HepG2 (cell line): ENCODE data around the gene NAT9. TPM values are rescaled to one million over a fixed set of nuclear protein-coding genes. Genes with fewer than 3 reads are reported as not detected.

Experiments used
- ATAC-seq: fragments of 200-7000 bp; cut with Tn5 transposase; 3 replicates; pipeline ENCODE4 v1.9.1; 2020; ENCODE audit warnings: mild to moderate bottlenecking, moderate library complexity
- BruUV-seq: library from RNA; stranded (reverse); fragments of 400-500 nt; replicated peaks from 2 replicates; lab custom pipeline; 2021; lab: Mats Ljungman, UMichigan
- CTCF ChIA-PET: fragments of 300-600 bp; formaldehyde crosslinking; extraction: SDS; loops from one replicate; lab custom pipeline; 2021; ENCODE audit warnings: low total read pairs, inconsistent platforms, low intra/inter-chr PET ratio; lab: Yijun Ruan, JAX
- POLR2A ChIA-PET: fragments of 350-600 bp; sonication (Branson Sonifier 250); formaldehyde crosslinking; loops from one replicate; lab custom pipeline; 2020; ENCODE audit warnings: antibody characterized with exemption, inconsistent platforms; lab: Yijun Ruan, JAX
- DNase-seq: peaks from one replicate; pipeline ENCODE4 v3.0.0-alpha.2; 2015; ENCODE audit warnings: low spot score
- FAIRE-seq: peaks from 3 replicates; lab custom pipeline; 2011; peaks lifted over from hg19 to GRCh38; lab: Jason Lieb, UNC
- H2AFZ ChIP-seq: one replicate; pipeline ENCODE4 v1.6.1; 2011; ENCODE audit warnings: low read length, inconsistent platforms
- H3K27ac ChIP-seq: fragments of 300-600 bp; 3 replicates; pipeline ENCODE4 v1.8.0; 2011; ENCODE audit warnings: mixed run types, mild to moderate bottlenecking, mixed read lengths, low read length, inconsistent platforms; ENCODE audit not compliant: insufficient read depth; ENCODE audit errors: extremely low read length
- H3K27me3 ChIP-seq, 2 experiments: fragments of 200-600 bp in 1 of 2; 2 replicates in 1 of 2; 3 replicates in 1 of 2; pipeline versions ENCODE4 v1.6.0 to v1.8.0; 2011; ENCODE audit warnings: low read length in 2 of 2, mild to moderate bottlenecking in 2 of 2, moderate library complexity in 2 of 2, inconsistent platforms in 1 of 2; ENCODE audit not compliant: insufficient read depth in 2 of 2, control insufficient read depth in 1 of 2
- H3K36me3 ChIP-seq, 2 experiments: fragments of 200-600 bp in 1 of 2; replicated peaks in 1 of 2; 2 replicates in 1 of 2; 3 replicates in 1 of 2; pipeline versions ENCODE4 v1.5.1 to v1.8.0; 2011; ENCODE audit warnings: low read length in 2 of 2, inconsistent platforms in 1 of 2; ENCODE audit not compliant: insufficient read depth in 2 of 2, control insufficient read depth in 1 of 2
- H3K4me1 ChIP-seq: 2 replicates; pipeline ENCODE4 v1.5.1; 2012; ENCODE audit warnings: low read length, inconsistent platforms; ENCODE audit not compliant: insufficient read depth
- H3K4me2 ChIP-seq: 2 replicates; pipeline ENCODE4 v1.6.0; 2011; ENCODE audit warnings: low read depth, low read length, inconsistent platforms
- H3K4me3 ChIP-seq, 3 experiments: fragments of 200-600 bp in 1 of 3; sonication (generic), shearing (Covaris generic) in 1 of 3; replicated peaks in 1 of 3; 2 replicates each; pipeline ENCODE4 v1.5.1; 2011 to 2016; ENCODE audit warnings: low read length in 3 of 3, inconsistent platforms in 2 of 3, low read depth in 2 of 3, mild to moderate bottlenecking in 2 of 3, control low read depth in 1 of 3, mixed read lengths in 1 of 3; ENCODE audit not compliant: insufficient read depth in 1 of 3
- H3K79me2 ChIP-seq: one replicate; pipeline ENCODE4 v1.6.1; 2011; ENCODE audit warnings: low read length, inconsistent platforms; ENCODE audit not compliant: insufficient read depth
- H3K9ac ChIP-seq: 2 replicates; pipeline ENCODE4 v1.6.0; 2011; ENCODE audit warnings: mild to moderate bottlenecking, low read depth, low read length, inconsistent platforms; ENCODE audit not compliant: insufficient read depth
- H3K9me3 ChIP-seq: 2 replicates; pipeline ENCODE4 v1.5.1; 2012; ENCODE audit warnings: mild to moderate bottlenecking, low read length
- H4K20me1 ChIP-seq: 2 replicates; pipeline ENCODE4 v1.6.0; 2011; ENCODE audit warnings: inconsistent platforms, mild to moderate bottlenecking, low read length, moderate library complexity; ENCODE audit not compliant: insufficient read depth
- HDAC1 ChIP-seq: sonication (generic); formaldehyde crosslinking; IDR thresholded peaks from 2 replicates; pipeline ENCODE4 v1.5.1; 2020; ENCODE audit warnings: mild to moderate bottlenecking, missing genetic modification reagents
- HMG20A ChIP-seq: IDR thresholded peaks from 2 replicates; pipeline ENCODE4 v1.6.1; 2016; ENCODE audit warnings: borderline replicate concordance
- HNRNPH1 ChIP-seq: fragments of 200-400 bp; formaldehyde crosslinking; optimal IDR thresholded peaks from 2 replicates; pipeline ENCODE3; 2017; ENCODE audit warnings: mild to moderate bottlenecking, low read depth, low read length
- HOXA3 ChIP-seq: sonication (generic); formaldehyde crosslinking; IDR thresholded peaks from 2 replicates; pipeline ENCODE4 v1.5.0; 2020; ENCODE audit warnings: missing genetic modification reagents
- IKZF4 ChIP-seq: sonication (generic); formaldehyde crosslinking; IDR thresholded peaks from 2 replicates; pipeline ENCODE4 v1.5.1; 2020; ENCODE audit warnings: borderline replicate concordance, mild to moderate bottlenecking, low read depth, missing genetic modification reagents; ENCODE audit errors: not compliant biosample characterization
- MED8 ChIP-seq: sonication (generic); formaldehyde crosslinking; IDR thresholded peaks from 2 replicates; pipeline ENCODE4 v1.8.1; 2023; ENCODE audit warnings: mild to moderate bottlenecking, missing genetic modification reagents; ENCODE audit not compliant: insufficient replicate concordance
- NFIB ChIP-seq: sonication (generic); formaldehyde crosslinking; IDR thresholded peaks from 2 replicates; pipeline ENCODE4 v1.9.0; 2021; ENCODE audit warnings: missing genetic modification reagents, mild to moderate bottlenecking, borderline replicate concordance
- POLR2G ChIP-seq: fragments of 200-400 bp; formaldehyde crosslinking; IDR thresholded peaks from 2 replicates; pipeline ENCODE4 v1.6.1; 2018; ENCODE audit warnings: mild to moderate bottlenecking, low read depth, low read length, moderate library complexity
- REL ChIP-seq: sonication (generic); formaldehyde crosslinking; conservative IDR thresholded peaks from 2 replicates; pipeline ENCODE4 v1.8.0; 2022; ENCODE audit warnings: mild to moderate bottlenecking, missing genetic modification reagents, moderate library complexity
- SRSF9 ChIP-seq: fragments of 200-400 bp; formaldehyde crosslinking; IDR thresholded peaks from 2 replicates; pipeline ENCODE4 v1.6.1; 2018; ENCODE audit warnings: borderline replicate concordance, mild to moderate bottlenecking, low read depth, low read length; ENCODE audit not compliant: insufficient read depth, poor library complexity, severe bottlenecking
- ZZZ3 ChIP-seq: sonication (generic); formaldehyde crosslinking; IDR thresholded peaks from 2 replicates; pipeline ENCODE4 v1.4.0; 2020; ENCODE audit warnings: missing genetic modification reagents, mild to moderate bottlenecking, borderline replicate concordance
- WGBS: methylation state at CpG from one replicate; pipeline ENCODE4 v1.1.6; 2017; ENCODE audit warnings: low lambda C conversion rate; 5-methylcytosine and 5-hydroxymethylcytosine counted together
- in situ Hi-C: cut with HindIII; loops from 2 replicates; pipeline ENCODE4 v1.10.0; 2017; ENCODE audit warnings: low pct_unique_long_range_greater_than_20kb; ENCODE audit not compliant: extremely low pct_ligation_motif_present
- intact Hi-C: fragments of 100-400 bp; cut with micrococcal nuclease; formaldehyde crosslinking; loops from one replicate; pipeline ENCODE4 v1.10.0; 2022; ENCODE audit not compliant: unreplicated experiment
- polyA plus RNA-seq, 8 experiments: library from polyadenylated mRNA; depleted of rRNA in 3 of 8; stranded (reverse) in 7 of 8; unstranded in 1 of 8; fragments of >200 nt; fragmentation: Illumina TruSeq in 4 of 8; extraction: Trizol in 4 of 8; gene quantifications; 2 replicates each; pipeline versions ENCODE4 v1.2.1 to v1.2.3, GENCODE V29; 2011 to 2016; ENCODE audit warnings: low read depth in 4 of 8, missing spikeins in 1 of 8, mixed read lengths in 1 of 8; ENCODE audit not compliant: insufficient read depth in 1 of 8
- total RNA-seq, 5 experiments: library from RNA; depleted of rRNA; stranded (reverse); fragments of >200 nt; fragmentation: Illumina TruSeq; extraction: Trizol; gene quantifications; 2 replicates each; pipeline ENCODE4 v1.2.3, GENCODE V29; 2016; ENCODE audit warnings: low read depth in 1 of 5
- TF ChIP-seq, protein P1 (sequence below): sonication (generic); formaldehyde crosslinking; IDR thresholded peaks from 2 replicates; pipeline ENCODE4 v1.9.0; 2021; ENCODE audit warnings: missing genetic modification reagents, borderline replicate concordance

The NAT9 gene
- total and polyA plus RNA-seq, 2 of the 13 experiments (the other 11 are each of a cell fraction or from before 2014, with no cell fraction given): 39.7 to 44.2 TPM

- TF ChIP-seq POLR2G: no peak
- no peak for TF ChIP-seq NFIB (CRISPR knock-in tag)
- TF ChIP-seq ZZZ3 (CRISPR knock-in tag): no peak
- no peak for TF ChIP-seq HNRNPH1
- TF ChIP-seq MED8 (CRISPR knock-in tag): no peak
- no peak for TF ChIP-seq REL
- TF ChIP-seq, all 625 proteins: peak for 0
These were observed 46.3 kb upstream of the NAT9 start (continued) for GRCh38 chr17:74822335-74822938.

- peaks cover 2 to 7% of the 10 kb centered on the region in 2 experiments; a peak in 2 of 5 replicates for H3K36me3 ChIP-seq
- H2AFZ ChIP-seq: no peak overlapping the region
- no peaks in the 10 kb centered on the region for H3K27me3 ChIP-seq
- H3K4me2 ChIP-seq: no peak overlapping the region
- BruUV-seq: no TSS peak
- ChIA-PET CTCF (no interaction called here), POLR2A (no interaction called here)
- no peaks in the 10 kb centered on the region for H3K9me3 ChIP-seq
- no peak for FAIRE-seq
- 92% methylated on average over 12 of the region's 13 CpGs for WGBS
- H3K79me2 ChIP-seq: no peaks in the 10 kb centered on the region
- no peak overlapping the region for H3K27ac ChIP-seq
- intact Hi-C loops: no loop called here
- ATAC-seq: no peak
- no peaks in the 10 kb centered on the region for H4K20me1 ChIP-seq
- in situ Hi-C loops: no loop called here
- H3K4me3 ChIP-seq: no peak overlapping the region
- H3K9ac ChIP-seq: no peak overlapping the region
- TF ChIP-seq, protein P1, sequence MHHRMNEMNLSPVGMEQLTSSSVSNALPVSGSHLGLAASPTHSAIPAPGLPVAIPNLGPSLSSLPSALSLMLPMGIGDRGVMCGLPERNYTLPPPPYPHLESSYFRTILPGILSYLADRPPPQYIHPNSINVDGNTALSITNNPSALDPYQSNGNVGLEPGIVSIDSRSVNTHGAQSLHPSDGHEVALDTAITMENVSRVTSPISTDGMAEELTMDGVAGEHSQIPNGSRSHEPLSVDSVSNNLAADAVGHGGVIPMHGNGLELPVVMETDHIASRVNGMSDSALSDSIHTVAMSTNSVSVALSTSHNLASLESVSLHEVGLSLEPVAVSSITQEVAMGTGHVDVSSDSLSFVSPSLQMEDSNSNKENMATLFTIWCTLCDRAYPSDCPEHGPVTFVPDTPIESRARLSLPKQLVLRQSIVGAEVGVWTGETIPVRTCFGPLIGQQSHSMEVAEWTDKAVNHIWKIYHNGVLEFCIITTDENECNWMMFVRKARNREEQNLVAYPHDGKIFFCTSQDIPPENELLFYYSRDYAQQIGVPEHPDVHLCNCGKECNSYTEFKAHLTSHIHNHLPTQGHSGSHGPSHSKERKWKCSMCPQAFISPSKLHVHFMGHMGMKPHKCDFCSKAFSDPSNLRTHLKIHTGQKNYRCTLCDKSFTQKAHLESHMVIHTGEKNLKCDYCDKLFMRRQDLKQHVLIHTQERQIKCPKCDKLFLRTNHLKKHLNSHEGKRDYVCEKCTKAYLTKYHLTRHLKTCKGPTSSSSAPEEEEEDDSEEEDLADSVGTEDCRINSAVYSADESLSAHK (CRISPR knock-in tag): no peak
- no peak for TF ChIP-seq SRSF9
- no peak for TF ChIP-seq IKZF4
- TF ChIP-seq HMG20A (CRISPR knock-in tag): no peak
- no peak for TF ChIP-seq HDAC1
- TF ChIP-seq HOXA3 (CRISPR knock-in tag): no peak
- no peaks in the 10 kb centered on the region for H3K4me1 ChIP-seq
- no peak for DNase-seq
These were observed 45.6 kb upstream of the NAT9 start for GRCh38 chr17:74821655-74822334.
